ENCODE data around the gene HAVCR2.

DNA sequence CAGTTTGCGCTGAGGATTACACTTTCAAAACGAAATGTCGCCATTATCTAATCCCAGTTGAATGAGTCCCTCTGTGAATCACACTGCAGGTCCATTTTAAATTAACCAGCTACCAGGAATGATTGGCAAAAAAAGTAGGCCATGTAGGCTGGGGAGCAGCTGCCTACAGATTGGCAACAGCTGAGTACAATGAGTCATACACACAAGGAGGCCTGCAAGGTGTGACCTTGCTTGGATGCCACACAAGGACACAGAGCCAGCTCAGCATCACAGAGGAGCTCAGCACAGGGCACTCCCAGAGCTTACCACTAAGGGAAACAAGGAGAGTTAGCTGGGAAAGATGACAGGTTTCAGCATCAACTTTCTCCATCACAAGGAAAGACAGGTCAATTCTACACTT lies 62.8 kb downstream of the HAVCR2 start:
- TF ChIP-seq REST (IDR thresholded peaks at IDR 0.05; ENCODE audit: unreplicated experiment) (no peak), CTCF (conservative IDR thresholded peaks at IDR 0.05; ENCODE audit: low read depth in 2 of 2) (no peak), EZH2phosphoT487 (IDR thresholded peaks at IDR 0.05; ENCODE audit: unreplicated experiment) (no peak), CREB1 (CRISPR knock-in tag; IDR thresholded peaks at IDR 0.05; ENCODE audit: low read depth) (no peak), JUNB (IDR thresholded peaks at IDR 0.05; ENCODE audit: unreplicated experiment) (no peak), EZH2 (IDR thresholded peaks at IDR 0.05; ENCODE audit: low read depth, unreplicated experiment) (no peak), POLR2AphosphoS5 (IDR thresholded peaks at IDR 0.05; ENCODE audit: low read depth) (no peak), ZNF331 (CRISPR knock-in tag; IDR thresholded peaks at IDR 0.05; ENCODE audit: low read depth) (no peak), NANOG (IDR thresholded peaks at IDR 0.05; ENCODE audit: borderline replicate concordance) (no peak), STAT1 (IDR thresholded peaks at IDR 0.05; ENCODE audit: unreplicated experiment) (no peak)
- TF ChIP-seq, protein P1, sequence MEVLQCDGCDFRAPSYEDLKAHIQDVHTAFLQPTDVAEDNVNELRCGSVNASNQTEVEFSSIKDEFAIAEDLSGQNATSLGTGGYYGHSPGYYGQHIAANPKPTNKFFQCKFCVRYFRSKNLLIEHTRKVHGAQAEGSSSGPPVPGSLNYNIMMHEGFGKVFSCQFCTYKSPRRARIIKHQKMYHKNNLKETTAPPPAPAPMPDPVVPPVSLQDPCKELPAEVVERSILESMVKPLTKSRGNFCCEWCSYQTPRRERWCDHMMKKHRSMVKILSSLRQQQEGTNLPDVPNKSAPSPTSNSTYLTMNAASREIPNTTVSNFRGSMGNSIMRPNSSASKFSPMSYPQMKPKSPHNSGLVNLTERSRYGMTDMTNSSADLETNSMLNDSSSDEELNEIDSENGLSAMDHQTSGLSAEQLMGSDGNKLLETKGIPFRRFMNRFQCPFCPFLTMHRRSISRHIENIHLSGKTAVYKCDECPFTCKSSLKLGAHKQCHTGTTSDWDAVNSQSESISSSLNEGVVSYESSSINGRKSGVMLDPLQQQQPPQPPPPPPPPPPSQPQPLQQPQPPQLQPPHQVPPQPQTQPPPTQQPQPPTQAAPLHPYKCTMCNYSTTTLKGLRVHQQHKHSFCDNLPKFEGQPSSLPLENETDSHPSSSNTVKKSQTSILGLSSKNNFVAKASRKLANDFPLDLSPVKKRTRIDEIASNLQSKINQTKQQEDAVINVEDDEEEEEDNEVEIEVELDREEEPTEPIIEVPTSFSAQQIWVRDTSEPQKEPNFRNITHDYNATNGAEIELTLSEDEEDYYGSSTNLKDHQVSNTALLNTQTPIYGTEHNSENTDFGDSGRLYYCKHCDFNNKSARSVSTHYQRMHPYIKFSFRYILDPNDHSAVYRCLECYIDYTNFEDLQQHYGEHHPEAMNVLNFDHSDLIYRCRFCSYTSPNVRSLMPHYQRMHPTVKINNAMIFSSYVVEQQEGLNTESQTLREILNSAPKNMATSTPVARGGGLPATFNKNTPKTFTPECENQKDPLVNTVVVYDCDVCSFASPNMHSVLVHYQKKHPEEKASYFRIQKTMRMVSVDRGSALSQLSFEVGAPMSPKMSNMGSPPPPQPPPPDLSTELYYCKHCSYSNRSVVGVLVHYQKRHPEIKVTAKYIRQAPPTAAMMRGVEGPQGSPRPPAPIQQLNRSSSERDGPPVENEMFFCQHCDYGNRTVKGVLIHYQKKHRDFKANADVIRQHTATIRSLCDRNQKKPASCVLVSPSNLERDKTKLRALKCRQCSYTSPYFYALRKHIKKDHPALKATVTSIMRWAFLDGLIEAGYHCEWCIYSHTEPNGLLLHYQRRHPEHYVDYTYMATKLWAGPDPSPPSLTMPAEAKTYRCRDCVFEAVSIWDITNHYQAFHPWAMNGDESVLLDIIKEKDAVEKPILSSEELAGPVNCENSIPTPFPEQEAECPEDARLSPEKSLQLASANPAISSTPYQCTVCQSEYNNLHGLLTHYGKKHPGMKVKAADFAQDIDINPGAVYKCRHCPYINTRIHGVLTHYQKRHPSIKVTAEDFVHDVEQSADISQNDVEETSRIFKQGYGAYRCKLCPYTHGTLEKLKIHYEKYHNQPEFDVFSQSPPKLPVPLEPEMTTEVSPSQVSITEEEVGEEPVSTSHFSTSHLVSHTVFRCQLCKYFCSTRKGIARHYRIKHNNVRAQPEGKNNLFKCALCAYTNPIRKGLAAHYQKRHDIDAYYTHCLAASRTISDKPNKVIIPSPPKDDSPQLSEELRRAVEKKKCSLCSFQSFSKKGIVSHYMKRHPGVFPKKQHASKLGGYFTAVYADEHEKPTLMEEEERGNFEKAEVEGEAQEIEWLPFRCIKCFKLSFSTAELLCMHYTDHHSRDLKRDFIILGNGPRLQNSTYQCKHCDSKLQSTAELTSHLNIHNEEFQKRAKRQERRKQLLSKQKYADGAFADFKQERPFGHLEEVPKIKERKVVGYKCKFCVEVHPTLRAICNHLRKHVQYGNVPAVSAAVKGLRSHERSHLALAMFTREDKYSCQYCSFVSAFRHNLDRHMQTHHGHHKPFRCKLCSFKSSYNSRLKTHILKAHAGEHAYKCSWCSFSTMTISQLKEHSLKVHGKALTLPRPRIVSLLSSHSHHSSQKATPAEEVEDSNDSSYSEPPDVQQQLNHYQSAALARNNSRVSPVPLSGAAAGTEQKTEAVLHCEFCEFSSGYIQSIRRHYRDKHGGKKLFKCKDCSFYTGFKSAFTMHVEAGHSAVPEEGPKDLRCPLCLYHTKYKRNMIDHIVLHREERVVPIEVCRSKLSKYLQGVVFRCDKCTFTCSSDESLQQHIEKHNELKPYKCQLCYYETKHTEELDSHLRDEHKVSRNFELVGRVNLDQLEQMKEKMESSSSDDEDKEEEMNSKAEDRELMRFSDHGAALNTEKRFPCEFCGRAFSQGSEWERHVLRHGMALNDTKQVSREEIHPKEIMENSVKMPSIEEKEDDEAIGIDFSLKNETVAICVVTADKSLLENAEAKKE (CRISPR knock-in tag; IDR thresholded peaks at IDR 0.05): no peak
- TF ChIP-seq, protein P2, sequence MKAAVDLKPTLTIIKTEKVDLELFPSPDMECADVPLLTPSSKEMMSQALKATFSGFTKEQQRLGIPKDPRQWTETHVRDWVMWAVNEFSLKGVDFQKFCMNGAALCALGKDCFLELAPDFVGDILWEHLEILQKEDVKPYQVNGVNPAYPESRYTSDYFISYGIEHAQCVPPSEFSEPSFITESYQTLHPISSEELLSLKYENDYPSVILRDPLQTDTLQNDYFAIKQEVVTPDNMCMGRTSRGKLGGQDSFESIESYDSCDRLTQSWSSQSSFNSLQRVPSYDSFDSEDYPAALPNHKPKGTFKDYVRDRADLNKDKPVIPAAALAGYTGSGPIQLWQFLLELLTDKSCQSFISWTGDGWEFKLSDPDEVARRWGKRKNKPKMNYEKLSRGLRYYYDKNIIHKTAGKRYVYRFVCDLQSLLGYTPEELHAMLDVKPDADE (IDR thresholded peaks at IDR 0.05): no peak

Data from GM23338 (cell line).